GM08714 (cell line): ENCODE results near the gene SNTG2.

Experiments used
- H3K4me3 ChIP-seq: fragments of 200-500 bp; sonication (Bioruptor generic); 2 replicates; pipeline ENCODE4 v1.5.1; 2014; ENCODE audit warnings: mild to moderate bottlenecking, low read length, inconsistent platforms
- ZNF274 ChIP-seq: IDR thresholded peaks from 2 replicates; pipeline ENCODE4 v1.6.1; 2012; ENCODE audit warnings: mild to moderate bottlenecking, low read depth, low read length

SNTG2 gene

GRCh38 chr2:1055014-1055595 is 104.5 kb downstream of the SNTG2 start:
- TF ChIP-seq ZNF274, result no peak
- no peak overlapping the region for H3K4me3 ChIP-seq

- no peak for TF ChIP-seq ZNF274
- no peak overlapping the region for H3K4me3 ChIP-seq
Observed at GRCh38 chr2:1060372-1060771, 109.7 kb downstream of the SNTG2 start.

- TF ChIP-seq ZNF274, result no peak
- H3K4me3 ChIP-seq, result no peak overlapping the region
Observed at GRCh38 chr2:1060987-1061386, 110.3 kb downstream of the SNTG2 start.

- H3K4me3 ChIP-seq, result no peak overlapping the region
- no peak for TF ChIP-seq ZNF274
Observed at GRCh38 chr2:1068241-1068640, 117.6 kb downstream of the SNTG2 start.

GRCh38 chr2:1068822-1069221 is 118.2 kb downstream of the SNTG2 start:
- H3K4me3 ChIP-seq, result no peak overlapping the region
- no peak for TF ChIP-seq ZNF274

- H3K4me3 ChIP-seq, result no peak overlapping the region
- no peak for TF ChIP-seq ZNF274
Observed at GRCh38 chr2:1069847-1070246, 119.2 kb downstream of the SNTG2 start.

- no peak for TF ChIP-seq ZNF274
- H3K4me3 ChIP-seq, result no peak overlapping the region
Observed at GRCh38 chr2:1070601-1071000, 120.0 kb downstream of the SNTG2 start.

- no peak for TF ChIP-seq ZNF274
- no peak overlapping the region for H3K4me3 ChIP-seq
Observed at GRCh38 chr2:1071650-1072049, 121.0 kb downstream of the SNTG2 start.

GRCh38 chr2:1072250-1072649 is 121.6 kb downstream of the SNTG2 start:
- no peak for TF ChIP-seq ZNF274
- no peak overlapping the region for H3K4me3 ChIP-seq

- no peak overlapping the region for H3K4me3 ChIP-seq
- no peak for TF ChIP-seq ZNF274
Observed at GRCh38 chr2:1077911-1078310, 127.3 kb downstream of the SNTG2 start.

- no peak overlapping the region for H3K4me3 ChIP-seq
- TF ChIP-seq ZNF274, result no peak
Observed at GRCh38 chr2:1078326-1078725, 127.7 kb downstream of the SNTG2 start.

GRCh38 chr2:1079873-1080799 is 129.5 kb downstream of the SNTG2 start:
- TF ChIP-seq ZNF274, result no peak

GRCh38 chr2:1081451-1082225 is 131.0 kb downstream of the SNTG2 start:
- TF ChIP-seq ZNF274, result no peak
- no peak overlapping the region for H3K4me3 ChIP-seq

More at GRCh38 chr2:1079873-1080799, 129.5 kb downstream of the SNTG2 start:
- H3K4me3 ChIP-seq, result no peak overlapping the region

- H3K4me3 ChIP-seq, result no peak overlapping the region
- no peak for TF ChIP-seq ZNF274
Observed at GRCh38 chr2:1082456-1083205, 132.0 kb downstream of the SNTG2 start.
